Cerebellar nuclear complex (tissue), 1 donor: ENCODE data around the gene PPIP5K2.
A peak's percentile ranks its signal among the peaks of the same experiment; 100 is the strongest.
"Not testable (repeated sequence)": the region's sequence is repeated elsewhere in the genome, so short reads cannot be mapped to it uniquely, and the experiment has no call there.

Experiments
- DNase-seq, 2 experiments: peaks; one replicate each; lab custom pipeline; 2025; lab: John Stamatoyannopoulos, UW

Gene PPIP5K2

DNA sequence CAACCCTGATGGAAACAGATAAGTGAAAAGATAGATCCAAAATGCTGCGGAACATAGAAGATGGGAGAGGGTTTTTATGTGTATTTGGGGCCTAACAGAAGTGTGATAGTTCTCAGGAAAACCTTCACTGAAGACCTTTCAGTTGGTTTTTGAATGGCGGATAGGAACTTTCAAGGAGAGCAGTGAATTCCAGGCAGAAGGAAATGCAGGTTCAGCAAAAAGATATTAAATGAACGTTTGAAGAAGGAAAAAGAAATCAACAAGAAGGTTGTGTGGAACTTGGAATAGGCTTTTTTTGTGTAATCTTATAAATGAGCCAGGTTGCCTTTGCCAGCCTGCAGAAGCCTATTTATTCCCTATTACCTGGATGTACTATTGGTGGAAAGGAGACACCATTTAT lies 2.1 kb downstream of the PPIP5K2 start:
- no peak for DNase-seq

GRCh38 chr5:103126557-103126956 lies 6.5 kb downstream of the PPIP5K2 start:
- DNase-seq, result no peak

DNA sequence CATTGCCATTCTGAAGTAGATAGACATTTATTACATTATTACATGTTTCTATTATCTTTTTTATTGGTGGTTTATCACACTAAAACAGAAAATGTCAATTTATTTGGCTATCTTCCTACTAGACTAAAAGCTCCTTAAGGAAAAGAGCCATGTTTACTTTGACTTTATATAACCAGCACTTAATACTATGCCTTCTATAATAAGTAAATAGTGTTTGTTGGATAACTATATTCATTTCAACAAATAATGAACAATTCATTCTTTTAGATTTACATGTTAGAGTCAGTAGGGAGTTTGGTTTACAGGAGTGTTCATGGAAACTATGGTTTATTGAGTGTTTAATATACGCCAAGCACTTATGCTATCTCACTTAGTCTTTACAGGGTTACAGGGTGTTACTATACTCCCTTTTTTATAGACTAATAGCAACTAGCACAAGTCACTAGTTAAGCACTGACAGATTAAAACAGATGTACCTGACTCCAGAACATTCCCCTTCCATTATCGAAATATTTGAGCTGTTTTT lies 7.3 kb downstream of the PPIP5K2 start:
- no peak for DNase-seq

GRCh38 chr5:103128202-103128601 lies 8.1 kb downstream of the PPIP5K2 start:
- no peak for DNase-seq

DNA sequence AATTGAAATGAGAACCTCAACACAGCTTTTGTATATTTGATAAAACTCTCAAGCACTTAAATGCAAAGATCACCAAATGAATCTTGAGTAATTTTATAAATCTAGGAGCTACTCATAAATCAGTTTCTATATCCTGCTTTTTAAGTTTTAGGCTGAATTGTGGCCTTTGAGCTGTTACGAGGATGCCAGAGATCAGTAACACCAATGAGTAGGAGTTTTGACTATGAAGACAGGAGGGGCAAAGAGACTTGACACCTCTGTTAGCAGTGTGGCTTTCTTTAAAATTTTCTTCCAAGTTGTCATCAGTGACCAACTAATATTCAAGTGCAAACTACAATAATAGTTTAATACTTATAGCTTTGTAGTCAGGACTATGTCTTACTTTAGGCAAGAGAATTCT lies 12.6 kb downstream of the PPIP5K2 start:
- no peak for DNase-seq

DNA sequence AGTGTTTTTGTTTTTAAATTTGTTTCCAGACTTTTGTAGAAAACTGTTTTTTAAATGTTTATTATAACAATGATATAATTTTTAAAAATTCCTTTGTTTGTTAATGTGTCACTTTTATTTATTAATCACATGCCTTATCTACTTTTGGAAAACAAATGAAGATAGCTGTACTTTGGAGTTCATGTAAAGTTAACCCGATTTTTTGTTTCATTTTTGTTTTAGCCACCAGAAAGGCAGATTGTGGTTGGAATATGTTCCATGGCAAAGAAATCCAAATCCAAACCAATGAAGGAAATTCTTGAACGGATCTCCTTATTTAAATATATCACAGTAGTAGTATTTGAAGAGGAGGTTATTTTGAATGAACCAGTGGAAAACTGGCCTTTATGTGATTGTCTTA lies 13.1 kb downstream of the PPIP5K2 start:
- no peak for DNase-seq

DNA sequence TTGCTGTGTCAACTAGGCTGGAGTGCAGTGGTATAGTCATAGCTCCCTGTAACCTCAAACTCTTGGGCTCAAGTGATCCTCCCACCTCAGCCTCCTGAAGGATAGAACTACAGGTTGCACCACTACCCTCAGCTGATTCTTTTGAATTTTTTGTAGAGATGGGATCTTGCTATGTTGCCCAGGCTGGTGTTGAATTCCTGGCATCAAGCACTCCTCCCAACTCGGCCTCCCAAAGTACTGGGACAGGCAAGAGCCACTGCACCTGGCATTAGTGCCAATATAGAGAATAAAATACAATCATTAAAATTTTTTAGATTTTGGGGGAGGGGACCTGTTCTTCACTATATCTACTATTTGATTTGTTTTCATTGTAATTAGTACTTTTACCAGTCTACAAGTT lies 15.4 kb downstream of the PPIP5K2 start:
- DNase-seq, result no peak

GRCh38 chr5:103138202-103138690 lies 18.1 kb downstream of the PPIP5K2 start:
- DNase-seq, result no peak

DNA sequence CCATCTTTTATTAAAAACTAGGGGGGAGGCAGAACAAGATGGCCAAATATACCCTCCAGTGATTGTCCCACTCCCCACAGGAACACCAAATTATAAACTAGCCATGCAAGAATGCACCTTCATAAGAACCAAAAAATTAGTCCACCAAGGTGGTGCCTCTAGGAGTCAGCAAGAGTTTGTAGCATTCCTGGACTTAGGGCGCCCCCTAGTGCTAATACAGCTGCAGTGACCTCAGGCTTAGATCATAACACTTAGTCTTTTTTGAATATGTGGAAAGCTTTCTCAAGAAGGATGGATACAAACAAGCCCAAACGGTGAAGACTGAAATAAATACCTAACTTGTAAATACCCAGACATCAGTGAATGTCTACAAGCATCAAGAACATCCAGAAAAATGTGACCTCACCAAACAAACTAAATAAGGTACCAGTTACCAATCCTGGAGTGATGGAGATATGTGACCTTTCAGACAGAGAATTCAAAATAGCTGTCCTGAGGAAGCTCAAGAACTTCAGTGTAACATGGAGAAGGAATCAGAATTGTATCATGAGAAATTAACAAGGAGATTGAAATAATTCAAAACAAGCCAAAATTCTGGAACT lies 19.3 kb downstream of the PPIP5K2 start:
- DNase-seq, result peak in 1 of 2 experiments; percentile 44

DNA sequence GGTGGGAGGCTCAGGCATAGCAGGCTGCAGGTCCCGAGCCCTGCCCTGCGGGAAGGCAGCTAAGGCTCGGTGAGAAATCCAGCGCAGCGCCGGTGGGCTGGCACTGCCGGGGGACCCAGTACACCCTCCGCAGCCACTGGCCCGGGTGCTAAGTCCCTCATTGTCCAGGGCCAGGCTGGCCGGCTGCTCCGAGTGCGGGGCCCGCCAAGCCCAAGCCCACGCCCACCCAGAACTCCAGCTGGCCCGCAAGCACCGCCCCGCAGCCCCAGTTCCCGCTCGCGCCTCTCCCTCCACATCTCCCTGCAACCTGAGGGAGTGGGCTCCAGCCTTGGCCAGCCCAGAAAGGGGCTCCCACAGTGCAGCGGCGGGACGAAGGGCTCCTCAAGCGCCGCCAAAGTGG lies 22.0 kb downstream of the PPIP5K2 start:
- not testable (repeated sequence) for DNase-seq

DNA sequence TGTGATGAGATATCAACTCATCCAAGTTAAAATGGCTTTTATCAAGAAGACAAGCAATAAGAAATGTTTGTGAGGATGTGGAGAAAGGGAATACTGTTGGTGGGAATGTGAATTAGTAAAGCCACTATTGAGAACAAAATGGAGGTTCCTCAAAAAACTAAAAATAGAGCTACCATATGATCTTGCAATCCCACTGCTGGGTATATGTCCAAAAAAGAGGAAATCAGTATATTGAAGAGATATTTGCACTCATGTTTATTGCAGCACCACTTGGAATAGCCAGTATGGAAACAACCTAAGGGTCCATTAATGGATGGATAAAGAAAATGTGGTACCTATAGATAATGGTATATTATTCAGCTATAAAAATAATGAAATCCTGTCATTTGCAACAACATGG lies 25.1 kb downstream of the PPIP5K2 start:
- DNase-seq, result no peak

GRCh38 chr5:103148213-103148612 lies 28.1 kb downstream of the PPIP5K2 start:
- DNase-seq, result no peak

GRCh38 chr5:103151156-103151555 lies 31.1 kb downstream of the PPIP5K2 start:
- no peak for DNase-seq

GRCh38 chr5:103166706-103167105 lies 46.6 kb downstream of the PPIP5K2 start:
- no peak for DNase-seq

DNA sequence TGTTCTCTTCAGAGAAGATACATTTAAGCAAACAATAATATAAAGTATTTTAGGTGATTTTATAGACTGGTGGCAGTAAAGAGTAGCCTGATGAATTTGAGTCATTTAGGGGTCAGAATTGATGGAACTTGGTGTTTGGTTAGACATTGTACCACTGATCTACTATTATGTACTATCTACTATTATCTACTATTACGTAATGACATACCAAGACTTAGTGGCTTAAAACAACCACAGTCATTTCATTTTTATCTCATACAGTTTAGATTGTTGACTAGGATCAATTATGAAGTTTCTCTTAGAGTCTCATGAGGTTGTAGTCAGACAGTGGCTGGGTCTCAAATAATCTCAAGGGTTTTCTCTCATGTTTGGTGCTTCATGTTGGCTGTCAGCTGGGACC lies 54.0 kb downstream of the PPIP5K2 start:
- no peak for DNase-seq

- no peak for DNase-seq
These were observed 57.4 kb downstream of the PPIP5K2 start for GRCh38 chr5:103177543-103177942.

GRCh38 chr5:103178167-103178566 lies 58.1 kb downstream of the PPIP5K2 start:
- no peak for DNase-seq

GRCh38 chr5:103186152-103186551 lies 66.1 kb downstream of the PPIP5K2 start:
- DNase-seq, result no peak

- no peak for DNase-seq
These were observed 68.3 kb downstream of the PPIP5K2 start for GRCh38 chr5:103188436-103188835.

DNA sequence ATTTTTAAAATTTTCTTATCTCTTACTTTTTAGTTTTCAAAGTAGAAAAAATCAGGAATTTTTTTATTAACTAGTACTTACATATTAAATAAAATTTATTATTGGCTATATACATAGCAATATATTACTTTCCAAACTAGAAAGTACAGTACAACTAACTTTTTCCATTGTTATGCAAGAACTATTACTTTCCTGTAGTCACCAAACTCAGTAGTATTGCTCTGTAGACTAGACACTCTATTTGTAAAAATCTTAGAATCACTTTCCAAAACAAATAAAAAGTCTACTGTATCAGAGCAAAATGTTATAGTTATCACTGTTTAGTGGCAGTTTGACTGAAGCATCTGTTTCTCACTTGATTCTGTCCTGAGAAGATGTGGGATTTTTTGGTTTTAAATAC lies 83.1 kb downstream of the PPIP5K2 start:
- DNase-seq, result no peak

DNA sequence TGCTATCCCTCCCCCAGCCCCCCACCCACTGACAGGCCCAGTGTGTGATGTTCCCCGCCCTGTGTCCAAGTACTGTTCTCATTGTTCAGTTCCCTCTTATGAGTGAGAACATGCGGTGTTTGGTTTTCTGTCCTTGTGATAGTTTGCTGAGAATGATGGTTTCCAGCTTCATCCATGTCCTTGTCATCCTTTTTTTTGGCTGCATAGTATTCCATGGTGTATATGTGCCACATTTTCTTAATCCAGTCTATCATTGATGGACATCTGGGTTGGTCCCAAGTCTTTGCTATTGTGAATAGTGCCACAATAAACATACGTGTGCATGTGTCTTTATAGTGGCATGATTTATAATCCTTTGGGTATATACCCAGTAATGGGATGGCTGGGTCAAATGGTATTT lies 84.9 kb downstream of the PPIP5K2 start:
- not testable (repeated sequence) for DNase-seq

- DNase-seq, result no peak
These were observed 86.0 kb downstream of the PPIP5K2 start for GRCh38 chr5:103205991-103206700.

DNA sequence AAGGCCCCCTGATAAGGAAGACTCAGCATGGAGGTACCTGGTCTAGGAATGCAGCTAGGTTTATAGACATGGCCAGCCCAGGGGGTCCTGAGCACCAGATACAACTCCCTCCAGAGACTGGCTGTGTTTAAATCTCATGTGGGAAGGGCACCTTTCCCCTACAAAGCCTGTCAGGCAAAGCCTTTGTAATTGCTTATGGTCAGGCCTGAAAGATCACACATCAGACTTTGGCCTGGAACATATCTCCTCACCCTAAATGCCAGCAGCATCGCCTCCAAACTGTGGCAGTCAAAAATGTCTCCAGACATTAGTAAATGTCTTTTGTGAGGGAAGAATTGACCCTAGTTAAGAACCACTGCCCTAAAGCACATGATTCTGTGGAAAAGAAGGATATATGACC lies 86.9 kb downstream of the PPIP5K2 start:
- no peak for DNase-seq

DNA sequence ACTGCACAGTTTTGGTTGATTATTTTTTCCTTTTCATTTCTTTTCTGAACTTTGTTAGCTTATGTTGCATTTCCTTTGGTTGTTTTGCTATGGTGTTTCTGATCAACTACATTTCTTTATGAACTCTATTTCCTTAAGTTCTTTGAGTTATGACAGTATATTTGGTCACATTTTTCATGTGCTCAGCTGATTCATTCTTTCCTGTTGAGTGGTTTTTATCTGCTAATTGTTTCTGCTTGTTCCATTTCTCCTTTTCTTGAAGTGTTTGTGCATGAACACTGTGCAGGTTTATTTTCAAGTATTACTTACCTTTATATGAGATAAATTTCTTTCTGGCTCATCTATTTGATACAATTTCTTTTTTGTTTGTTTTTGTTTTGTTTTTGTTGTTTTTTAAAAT lies 87.6 kb downstream of the PPIP5K2 start:
- DNase-seq, result no peak
